Right renal pelvis (tissue), 4 donors: Measurements from ENCODE around the gene RAPGEF2. TPM values are rescaled to one million over a fixed set of nuclear protein-coding genes. Genes with fewer than 3 reads are reported as not detected.
"Not testable (repeated sequence)": the region's sequence is repeated elsewhere in the genome, so short reads cannot be mapped to it uniquely, and the experiment has no call there.

Experiments used
- DNase-seq, 4 donors: peaks; one replicate each; pipeline ENCODE4 v3.0.0-alpha.2; 2013; ENCODE audit warnings: low read depth in 4 of 4, low spot score in 3 of 4, missing footprints in 1 of 4
- polyA plus RNA-seq, 4 donors: library from polyadenylated mRNA; unstranded; fragments of 120-200 nt; gene quantifications; one replicate each; pipeline ENCODE4 v1.2.1, GENCODE V29; 2013; ENCODE audit not compliant: insufficient read length in 4 of 4

Gene RAPGEF2
- polyA plus RNA-seq, 4 donors = 43.0 to 57.5 (median 50.4) TPM

- DNase-seq = no peak
Observed at GRCh38 chr4:159097144-159097543, 5.7 kb upstream of the RAPGEF2 start.

GRCh38 chr4:159097785-159098184 lies 5.1 kb upstream of the RAPGEF2 start:
- no peak for DNase-seq

DNA sequence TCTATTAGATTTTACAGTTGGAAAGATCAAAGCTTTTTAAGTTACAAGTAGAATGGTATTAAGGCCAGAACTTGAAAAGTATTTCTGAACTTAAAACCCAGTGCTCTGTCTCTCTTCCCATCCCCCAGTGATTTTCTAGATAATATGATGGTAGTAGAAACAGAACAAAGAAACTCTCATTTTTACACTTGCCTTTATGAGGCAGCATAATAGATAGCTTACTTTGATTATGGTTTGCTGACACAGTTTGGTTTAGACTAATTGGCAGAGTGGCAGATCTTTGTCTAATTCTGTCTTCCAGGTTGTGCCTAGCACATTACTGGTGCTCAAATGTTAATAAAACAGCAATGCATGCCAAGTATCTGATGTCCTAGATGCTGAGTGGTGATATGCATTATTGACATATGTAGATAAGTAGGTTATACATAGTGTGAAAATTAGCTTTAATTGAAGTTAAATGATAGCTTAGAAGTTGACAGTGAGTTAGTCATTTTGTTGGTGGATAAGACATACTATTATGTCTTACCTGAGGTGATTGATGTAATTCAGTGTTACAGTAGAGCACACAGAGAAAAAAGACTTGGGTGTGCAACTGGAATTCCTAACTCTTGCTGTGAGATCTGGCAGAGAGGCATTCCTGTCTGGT lies 4.3 kb upstream of the RAPGEF2 start:
- no peak for DNase-seq

DNA sequence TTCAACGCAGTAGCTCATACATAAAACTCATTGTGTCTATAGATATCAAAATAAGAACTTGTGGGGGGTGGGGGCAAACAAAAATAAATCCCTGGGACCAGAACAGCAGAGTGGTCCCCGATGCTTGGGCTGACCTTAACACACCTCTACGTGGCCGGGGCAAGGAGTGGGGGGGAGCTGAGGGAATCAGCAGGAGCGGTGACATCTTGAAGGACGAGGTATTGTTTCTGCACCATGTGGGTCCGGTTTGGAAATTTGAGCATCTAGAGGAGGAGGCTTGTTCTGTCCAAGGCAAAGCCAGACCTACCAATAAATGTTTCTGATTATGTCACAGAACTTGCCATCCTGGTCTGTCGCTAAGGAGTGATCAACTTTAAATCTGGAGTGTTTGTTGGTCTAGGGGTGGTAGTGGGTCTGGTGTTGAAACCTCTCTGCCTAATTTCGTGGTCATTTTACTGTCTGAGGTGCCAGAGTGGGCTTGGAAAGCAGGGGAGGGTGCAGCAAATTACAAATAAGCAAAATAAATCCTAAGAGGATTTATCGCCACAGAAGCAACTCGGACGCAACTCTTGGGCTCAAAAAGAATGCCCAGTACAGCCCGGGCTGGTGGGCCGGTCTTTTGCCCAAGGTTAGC lies 774 bp upstream of the RAPGEF2 start:
- no peak for DNase-seq

- DNase-seq = peak in 1 of 4 donors; percentile 53
Observed at GRCh38 chr4:159103384-159103990, 608 bp downstream of the RAPGEF2 start.

DNA sequence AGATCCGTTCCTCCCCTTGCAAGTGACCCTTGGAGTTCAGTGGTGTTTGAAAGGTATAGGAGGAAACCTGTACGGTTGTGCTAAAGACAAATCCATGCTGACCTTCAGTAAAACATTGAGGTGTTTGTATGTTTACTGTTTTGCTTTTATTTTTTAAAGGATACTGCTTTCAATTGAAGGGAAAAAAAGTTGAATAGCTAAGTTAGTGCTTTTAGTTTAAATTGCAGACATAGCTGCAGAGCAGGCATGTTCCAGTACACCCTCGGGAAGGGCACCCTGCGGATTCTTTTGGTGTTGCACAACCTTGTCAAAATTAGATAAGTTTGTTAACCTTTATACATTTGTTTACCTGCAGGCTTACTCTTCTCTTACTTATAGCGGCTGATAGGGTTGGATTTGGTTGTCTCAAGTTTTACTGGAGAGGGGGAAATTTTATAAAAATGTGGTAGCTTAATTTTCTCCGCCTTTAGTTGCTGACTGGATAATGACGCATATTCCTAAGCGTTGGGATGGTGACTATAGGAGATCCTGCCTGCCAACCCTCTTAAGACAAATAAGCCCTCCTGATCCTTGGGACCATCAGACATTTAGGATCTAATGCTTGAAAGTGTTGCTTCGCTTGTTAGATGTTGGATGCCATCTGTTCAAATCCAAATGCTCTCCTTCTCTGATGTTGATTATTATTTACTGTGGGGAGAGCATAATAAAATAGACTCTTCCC lies 2.0 kb downstream of the RAPGEF2 start:
- peak in 1 of 4 donors; percentile 23 for DNase-seq

GRCh38 chr4:159105761-159106243 lies 2.9 kb downstream of the RAPGEF2 start:
- no peak for DNase-seq

- no peak for DNase-seq
Observed at GRCh38 chr4:159106636-159107035, 3.8 kb downstream of the RAPGEF2 start.

DNA sequence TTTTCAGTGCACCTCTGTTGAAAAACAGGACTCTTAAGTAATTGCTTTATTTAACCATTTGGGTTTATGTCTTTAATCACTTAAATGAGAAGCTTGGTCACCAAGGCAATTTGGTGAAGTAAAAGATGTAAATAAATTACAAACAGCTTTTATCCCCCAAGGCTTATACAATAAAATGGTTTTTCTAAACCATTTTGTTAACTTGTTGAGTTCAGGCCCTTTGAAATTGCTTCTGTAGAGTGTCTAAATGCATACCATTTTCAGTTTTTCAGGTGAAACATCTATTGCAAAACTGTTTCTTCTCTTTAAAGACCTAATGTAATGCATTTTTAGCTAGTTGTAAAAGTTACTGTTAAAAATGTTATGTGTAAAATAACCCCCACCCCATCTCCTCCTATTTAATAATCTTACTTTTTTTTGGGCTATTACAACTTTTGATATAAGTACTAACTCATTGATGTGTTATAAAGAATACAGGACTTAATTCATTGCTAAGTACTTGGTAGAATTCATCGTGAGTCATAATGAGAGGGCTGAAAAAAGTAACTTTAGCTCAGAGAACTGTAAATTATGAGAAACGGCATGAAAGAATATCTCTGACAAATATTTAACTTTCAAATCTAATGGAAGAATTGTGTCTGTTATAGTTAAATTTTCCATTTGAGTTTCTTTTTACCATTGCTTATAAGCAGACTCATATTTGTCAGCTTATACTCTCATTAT lies 4.5 kb downstream of the RAPGEF2 start:
- no peak for DNase-seq

DNA sequence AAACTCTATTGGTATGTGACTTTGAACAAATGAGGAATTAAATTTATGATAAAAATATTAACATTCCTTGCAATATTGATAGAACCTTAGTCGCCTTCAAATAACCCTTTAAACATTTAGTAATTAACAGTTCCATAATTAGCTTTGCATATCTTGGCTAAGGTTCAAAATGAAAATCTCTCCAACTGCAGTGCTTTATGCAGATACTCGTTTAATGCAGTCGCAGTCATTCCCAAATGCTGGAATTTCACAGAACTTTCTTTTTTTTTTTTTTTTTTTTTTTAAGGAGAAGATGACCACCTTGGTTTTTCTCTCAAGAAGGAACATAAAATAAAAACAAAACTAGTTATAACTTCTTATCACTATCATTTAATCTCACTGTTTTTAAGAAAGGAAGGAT lies 5.2 kb downstream of the RAPGEF2 start:
- DNase-seq = no peak

GRCh38 chr4:159110961-159111360 lies 8.1 kb downstream of the RAPGEF2 start:
- no peak for DNase-seq

GRCh38 chr4:159111416-159111815 lies 8.5 kb downstream of the RAPGEF2 start:
- DNase-seq = no peak

DNA sequence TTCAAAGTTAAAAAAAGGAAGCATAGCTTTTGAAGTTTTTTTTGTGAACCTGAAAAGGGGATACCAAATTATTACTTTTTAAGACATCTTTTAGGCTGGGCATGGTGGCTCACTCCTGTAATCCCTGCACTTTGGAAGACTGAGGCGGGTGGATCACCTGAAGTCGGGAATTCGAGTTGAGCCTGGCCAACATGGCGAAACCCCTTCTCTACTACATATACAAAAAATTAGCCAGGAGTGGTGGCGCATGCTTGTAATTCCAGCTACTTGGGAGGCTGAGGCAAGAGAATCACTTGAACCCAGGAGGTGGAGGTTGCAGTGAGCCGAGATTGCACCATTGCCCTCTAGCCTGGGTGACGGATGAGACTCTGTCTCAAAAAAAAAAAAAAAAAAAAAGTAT lies 10.5 kb downstream of the RAPGEF2 start:
- DNase-seq = not testable (repeated sequence)

DNA sequence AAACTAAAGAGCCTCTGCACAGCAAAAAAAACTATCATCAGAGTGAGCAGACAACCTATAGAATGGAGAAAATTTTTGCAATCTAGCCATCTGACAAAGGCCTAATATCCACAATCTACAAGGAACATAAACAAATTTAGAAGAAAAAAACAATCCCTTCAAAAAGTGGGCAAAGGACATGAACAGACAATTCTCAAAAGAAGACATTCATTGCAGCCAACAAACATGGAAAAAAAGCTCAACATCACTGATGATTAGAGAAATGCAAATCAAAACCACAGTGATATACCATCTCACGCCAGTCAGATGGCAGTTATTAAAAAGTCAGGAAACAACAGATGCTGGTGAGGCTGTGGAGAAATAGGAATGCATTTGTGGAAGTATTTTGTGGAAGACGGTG lies 13.2 kb downstream of the RAPGEF2 start:
- DNase-seq = not testable (repeated sequence)

DNA sequence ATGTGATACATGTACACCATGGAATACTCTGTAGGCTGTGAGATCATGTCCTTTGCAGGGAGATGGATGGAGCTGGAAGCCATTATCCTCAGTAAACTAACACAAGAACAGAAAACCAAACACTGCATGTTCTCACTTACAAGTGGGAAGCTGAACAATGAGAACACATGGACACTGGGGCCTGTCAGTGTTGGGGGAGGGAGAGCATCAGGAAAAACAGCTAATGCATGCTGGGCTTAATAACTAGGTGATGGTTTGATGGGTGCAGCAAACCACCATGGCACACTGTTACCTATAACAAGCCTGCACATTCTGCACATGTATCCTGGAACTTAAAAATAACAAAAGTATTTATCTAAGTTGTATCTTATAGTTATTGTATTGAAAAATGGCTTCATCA lies 13.8 kb downstream of the RAPGEF2 start:
- not testable (repeated sequence) for DNase-seq

GRCh38 chr4:159117564-159117963 lies 14.7 kb downstream of the RAPGEF2 start:
- DNase-seq = no peak

- DNase-seq = no peak
Observed at GRCh38 chr4:159117968-159118367, 15.1 kb downstream of the RAPGEF2 start.

DNA sequence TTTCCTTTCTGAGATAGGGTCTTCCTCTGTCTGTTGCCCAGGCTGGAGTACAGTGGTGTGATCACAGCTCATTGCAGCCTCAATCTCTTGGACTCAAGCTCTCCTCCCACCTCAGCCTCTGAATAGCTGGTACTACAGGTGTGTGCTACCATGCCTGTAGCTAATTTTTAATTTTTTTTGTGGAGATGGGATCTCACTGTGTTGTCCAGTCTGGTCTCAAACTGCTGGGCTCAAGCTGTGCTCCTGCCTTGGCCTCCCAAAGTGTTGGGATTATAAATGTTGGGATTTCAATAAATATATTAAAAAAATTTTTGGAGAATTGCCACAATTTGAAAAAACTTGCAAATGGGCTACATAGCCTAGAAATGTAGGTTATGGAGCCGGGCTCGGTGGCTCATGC lies 18.5 kb downstream of the RAPGEF2 start:
- no peak for DNase-seq

- no peak for DNase-seq
Observed at GRCh38 chr4:159126716-159127115, 23.8 kb downstream of the RAPGEF2 start.

- no peak for DNase-seq
Observed at GRCh38 chr4:159127745-159128518, 25.1 kb downstream of the RAPGEF2 start.
